Small intestine (tissue), 16 donors: ENCODE measurements around the gene NOP53. TPM values are rescaled to one million over a fixed set of nuclear protein-coding genes. Genes with fewer than 3 reads are reported as not detected.

Experiments
- DNase-seq, 2 donors: peaks; one replicate each; pipeline versions ENCODE4 v3.0.0 to v3.0.0-alpha.2; 2013
- FAIRE-seq: peaks from 2 replicates; lab custom pipeline; 2012; peaks lifted over from hg19 to GRCh38; lab: Jason Lieb, UNC
- H3K27ac ChIP-seq, 3 donors: one replicate each; pipeline ENCODE4 v1.5.1; 2013; ENCODE audit warnings: low read length in 2 of 3, mild to moderate bottlenecking in 2 of 3, control low read depth in 1 of 3, inconsistent platforms in 1 of 3, low read depth in 1 of 3, moderate library complexity in 1 of 3
- H3K27me3 ChIP-seq, 3 donors: one replicate each; pipeline ENCODE4 v1.6.1; 2013; ENCODE audit warnings: low read length in 3 of 3, inconsistent platforms in 1 of 3; ENCODE audit not compliant: control insufficient read depth in 3 of 3, insufficient read depth in 3 of 3
- H3K36me3 ChIP-seq, 3 donors: one replicate each; pipeline ENCODE4 v1.6.1; 2013; ENCODE audit warnings: low read length in 3 of 3, inconsistent platforms in 1 of 3, low read depth in 1 of 3, mild to moderate bottlenecking in 1 of 3, moderate library complexity in 1 of 3; ENCODE audit not compliant: control insufficient read depth in 3 of 3, insufficient read depth in 2 of 3
- H3K4me1 ChIP-seq, 3 donors: one replicate each; pipeline ENCODE4 v1.6.1; 2013; ENCODE audit warnings: low read length in 2 of 3, inconsistent platforms in 1 of 3, low read depth in 1 of 3, mild to moderate bottlenecking in 1 of 3, moderate library complexity in 1 of 3; ENCODE audit not compliant: control insufficient read depth in 3 of 3, insufficient read depth in 2 of 3
- H3K4me3 ChIP-seq, 3 donors: one replicate each; pipeline ENCODE4 v1.5.1; 2013; ENCODE audit warnings: low read length in 3 of 3, control low read depth in 1 of 3, inconsistent platforms in 1 of 3, low read depth in 1 of 3, mild to moderate bottlenecking in 1 of 3, moderate library complexity in 1 of 3
- H3K9me3 ChIP-seq, 2 donors: one replicate each; pipeline ENCODE4 v1.6.1; 2013; ENCODE audit warnings: low read depth in 1 of 2, low read length in 1 of 2; ENCODE audit not compliant: control insufficient read depth in 2 of 2, insufficient read depth in 1 of 2
- WGBS, 3 donors: extraction: QIAGEN DNeasy Blood & Tissue Kit; methylation state at CpG; one replicate each; pipeline ENCODE4 v1.1.7; 2013; 5-methylcytosine and 5-hydroxymethylcytosine counted together
- long read RNA-seq, 10 donors: transcript quantifications; one replicate each; lab custom pipeline, GENCODE V29; 2026
- polyA plus RNA-seq, 4 donors: library from polyadenylated mRNA; stranded (reverse) in 3 of 4; unstranded in 1 of 4; fragments of 200-250 nt in 3 of 4; fragments of 120-200 nt in 1 of 4; gene quantifications; one replicate each; pipeline versions ENCODE4 v1.2.1 to v1.2.3, GENCODE V29; 2013
- donor health status: healthy with polysubstance abuse.
- donor health status: control.
- donor health status: control.
- donor health status: Bipolar disorder and iron deficiency.
- donor health status: healthy.

NOP53 gene
- 100 to 1,000 TPM; 290 to 621 (median 552) TPM for polyA plus RNA-seq
- long read RNA-seq, donor 1, transcript NOP53-206 (2 exons, 265 nt), result minor isoform, 17 of 687 reads
- long read RNA-seq, donor 1, transcript NOP53-201 (13 exons, 1,528 nt), result major isoform, 370 of 687 reads
- long read RNA-seq, donor 1, partial matches to known transcripts, result 285 of 687 reads
- long read RNA-seq, donor 1, other reads (novel, unspliced or antisense), result 12 of 687 reads
- long read RNA-seq, donor 2, transcript NOP53-201 (13 exons, 1,528 nt), result major isoform, 88 of 128 reads
- long read RNA-seq, donor 2, transcript NOP53-206 (2 exons, 265 nt), result minor isoform, 6 of 128 reads
- long read RNA-seq, donor 2, partial matches to known transcripts, result 34 of 128 reads
- long read RNA-seq, donor 2, other reads (novel, unspliced or antisense), result 0 of 128 reads
- long read RNA-seq, donor 3, transcript NOP53-201 (13 exons, 1,528 nt), result major isoform, 132 of 318 reads
- long read RNA-seq, donor 3, transcript NOP53-206 (2 exons, 265 nt), result minor isoform, 12 of 318 reads
- long read RNA-seq, donor 3, partial matches to known transcripts, result 174 of 318 reads
- long read RNA-seq, donor 3, other reads (novel, unspliced or antisense), result 0 of 318 reads
- long read RNA-seq, donor 4, partial matches to known transcripts, result 0 of 3 reads
- long read RNA-seq, donor 4, other reads (novel, unspliced or antisense), result 0 of 3 reads
- long read RNA-seq, donor 5, transcript NOP53-201 (13 exons, 1,528 nt), result major isoform, 24 of 103 reads
- long read RNA-seq, donor 5, transcript NOP53-206 (2 exons, 265 nt), result minor isoform, 13 of 103 reads
- long read RNA-seq, donor 5, partial matches to known transcripts, result 66 of 103 reads
- long read RNA-seq, donor 5, other reads (novel, unspliced or antisense), result 0 of 103 reads
- long read RNA-seq, donor 6, transcript NOP53-201 (13 exons, 1,528 nt), result major isoform, 147 of 255 reads
- long read RNA-seq, donor 6, transcript NOP53-203 (6 exons, 876 nt), result minor isoform, 5 of 255 reads
- long read RNA-seq, donor 6, partial matches to known transcripts, result 99 of 255 reads
- long read RNA-seq, donor 6, other reads (novel, unspliced or antisense), result 0 of 255 reads
- long read RNA-seq, donor 7, transcript NOP53-201 (13 exons, 1,528 nt), result major isoform, 245 of 389 reads
- long read RNA-seq, donor 7, transcript NOP53-206 (2 exons, 265 nt), result minor isoform, 7 of 389 reads
- long read RNA-seq, donor 7, partial matches to known transcripts, result 124 of 389 reads
- long read RNA-seq, donor 7, other reads (novel, unspliced or antisense), result 10 of 389 reads
- long read RNA-seq, donor 8, transcript NOP53-201 (13 exons, 1,528 nt), result major isoform, 23 of 32 reads
- long read RNA-seq, donor 8, partial matches to known transcripts, result 9 of 32 reads
- long read RNA-seq, donor 8, other reads (novel, unspliced or antisense), result 0 of 32 reads
- long read RNA-seq, donor 9, transcript NOP53-201 (13 exons, 1,528 nt), result major isoform, 40 of 75 reads
- long read RNA-seq, donor 9, partial matches to known transcripts, result 32 of 75 reads
- long read RNA-seq, donor 9, other reads (novel, unspliced or antisense), result 0 of 75 reads
- long read RNA-seq, donor 10, transcript NOP53-206 (2 exons, 265 nt), result minor isoform, 5 of 216 reads
- long read RNA-seq, donor 10, transcript NOP53-201 (13 exons, 1,528 nt), result major isoform, 152 of 216 reads
- long read RNA-seq, donor 10, partial matches to known transcripts, result 56 of 216 reads
- long read RNA-seq, donor 10, other reads (novel, unspliced or antisense), result 0 of 216 reads

GRCh38 chr19:47745010-47745901 is at the start of gene NOP53:
Gene NOP53 (plus strand): TSS chr19:47745546. CDS start chr19:47745560, 14 bp downstream.
- H3K9me3 ChIP-seq, result no peaks in the 10 kb centered on the region
- peaks cover 0 to 8% (median 0%) of the 10 kb centered on the region in 3 donors for H3K27me3 ChIP-seq
- FAIRE-seq, result no peak
- peak within 1 kb of the TSS; percentile 72 to 95 (median 95) for H3K27ac ChIP-seq
- peak within 1 kb of the TSS; percentile 62 to 96 (median 90) for H3K4me3 ChIP-seq
- peaks cover 7 to 44% (median 7%) of the 10 kb centered on the region in 3 donors for H3K36me3 ChIP-seq
- H3K4me1 ChIP-seq, result peaks cover 0 to 25% (median 4%) of the 10 kb centered on the region in 3 donors
- 3 to 5% (median 5%) methylated on average over 49 to 53 of the region's 53 CpGs for WGBS, 3 donors
- DNase-seq, result peak; percentile 98

GRCh38 chr19:47696635-47697034 is 48.7 kb upstream of the NOP53 start:
- no peak for DNase-seq
- no peak overlapping the region for H3K27ac ChIP-seq

DNA sequence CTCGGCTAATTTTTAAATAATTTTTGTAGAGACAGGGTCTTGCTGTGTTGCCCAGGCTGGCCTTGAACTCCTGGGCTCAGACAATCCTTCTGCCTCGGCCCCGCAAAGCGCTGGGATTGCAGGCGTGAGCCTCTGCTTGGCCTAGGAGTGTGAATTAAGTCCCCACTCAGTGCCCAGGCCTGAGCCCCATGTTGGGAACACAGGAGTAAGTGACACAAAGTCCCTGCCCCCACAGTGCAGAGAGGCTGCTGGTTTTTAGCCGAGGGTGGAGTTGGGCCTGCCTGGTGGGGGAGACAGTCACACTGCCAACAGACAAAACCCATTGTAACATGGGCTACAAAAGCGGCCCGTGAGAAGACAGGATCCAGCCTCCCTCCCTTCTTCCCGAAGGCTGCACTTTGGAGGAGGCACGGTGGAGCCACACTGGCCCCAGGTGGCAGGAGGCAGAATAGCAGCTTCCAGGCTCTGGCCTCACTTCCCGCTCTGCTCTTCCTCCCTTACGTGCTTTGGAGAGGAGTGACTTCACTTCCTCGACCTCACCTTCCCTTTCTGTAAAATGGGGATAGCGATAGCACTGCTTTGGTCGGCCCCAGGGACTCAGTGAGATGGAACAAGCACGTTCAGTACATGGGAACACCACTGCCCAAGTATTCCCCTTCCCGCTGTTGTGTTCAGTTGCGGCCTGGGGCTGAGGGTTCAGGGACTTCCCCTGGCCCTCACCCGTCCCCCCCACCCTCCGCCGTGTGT is 47.3 kb upstream of the NOP53 start:
- DNase-seq (peak; percentile 83 to 84), FAIRE-seq (no peak)
- H3K27me3 ChIP-seq, result no peaks in the 10 kb centered on the region
- peaks cover 0 to 3% (median 0%) of the 10 kb centered on the region in 3 donors for H3K4me1 ChIP-seq
- peak overlapping the region in 2 of 3 donors; percentile 28 to 52 for H3K27ac ChIP-seq
- WGBS, 3 donors, result 29 to 45% (median 44%) methylated on average over 19 to 21 of the region's 21 CpGs
- H3K4me3 ChIP-seq, result no peak overlapping the region
- H3K36me3 ChIP-seq, result peaks cover 0 to 74% (median 18%) of the 10 kb centered on the region in 3 donors
- H3K9me3 ChIP-seq, result no peaks in the 10 kb centered on the region

More at GRCh38 chr19:47696635-47697034, 48.7 kb upstream of the NOP53 start:
- Histone ChIP-seq H3K9me3 (no peaks in the 10 kb centered on the region), H3K4me3 (no peak overlapping the region), H3K27me3 (no peaks in the 10 kb centered on the region), H3K4me1 (peaks cover 0 to 3% (median 0%) of the 10 kb centered on the region in 3 donors), H3K36me3 (peaks cover 0 to 77% (median 12%) of the 10 kb centered on the region in 3 donors)
- FAIRE-seq, result no peak
- 93 to 97% (median 94%) methylated on average over 8 of the region's 8 CpGs for WGBS, 3 donors

- H3K36me3 ChIP-seq, result peaks cover 0 to 74% (median 18%) of the 10 kb centered on the region in 3 donors
- H3K9me3 ChIP-seq, result no peaks in the 10 kb centered on the region
- H3K27me3 ChIP-seq, result no peaks in the 10 kb centered on the region
- peaks cover 0 to 3% (median 0%) of the 10 kb centered on the region in 3 donors for H3K4me1 ChIP-seq
- FAIRE-seq, result no peak
- no peak for DNase-seq
- H3K4me3 ChIP-seq, result no peak overlapping the region
- H3K27ac ChIP-seq, result no peak overlapping the region
- 88 to 89% (median 89%) methylated on average over 37 to 46 of the region's 46 CpGs for WGBS, 3 donors
Observed at GRCh38 chr19:47698631-47699359, 46.6 kb upstream of the NOP53 start.

- Histone ChIP-seq H3K36me3 (peaks cover 0 to 77% (median 18%) of the 10 kb centered on the region in 3 donors), H3K27ac (no peak overlapping the region), H3K4me1 (peaks cover 0 to 3% (median 0%) of the 10 kb centered on the region in 3 donors), H3K9me3 (no peaks in the 10 kb centered on the region), H3K4me3 (no peak overlapping the region), H3K27me3 (no peaks in the 10 kb centered on the region)
- FAIRE-seq, result no peak
- WGBS, 3 donors, result 60 to 64% (median 61%) methylated on average over 9 of the region's 9 CpGs
- peak; percentile 17 to 52 for DNase-seq
Observed at GRCh38 chr19:47699360-47699917, 45.9 kb upstream of the NOP53 start.
